Endodermal cell (in vitro differentiated cells): ENCODE measurements around the gene TMEM196. TPM values are rescaled to one million over a fixed set of nuclear protein-coding genes. Genes with fewer than 3 reads are reported as not detected.

ENCODE experiments used
- DNase-seq: peaks from one replicate; pipeline ENCODE4 v3.0.0-alpha.2; 2017
- H3K27ac ChIP-seq: 2 replicates; pipeline ENCODE4 v1.5.1; 2013; ENCODE audit warnings: mild to moderate bottlenecking, low read depth, low read length, moderate library complexity
- H3K27me3 ChIP-seq: 2 replicates; pipeline ENCODE4 v1.6.1; 2013; ENCODE audit warnings: mild to moderate bottlenecking, low read length, moderate library complexity; ENCODE audit not compliant: insufficient read depth, control insufficient read depth, poor library complexity, severe bottlenecking
- H3K36me3 ChIP-seq: 2 replicates; pipeline ENCODE4 v1.7.0; 2013; ENCODE audit warnings: mild to moderate bottlenecking, low read length, moderate library complexity; ENCODE audit not compliant: control insufficient read depth, insufficient read depth
- H3K4me1 ChIP-seq: one replicate; pipeline ENCODE4 v1.7.0; 2013; ENCODE audit warnings: low read length; ENCODE audit not compliant: control insufficient read depth, insufficient read depth
- H3K4me3 ChIP-seq: 2 replicates; pipeline ENCODE4 v1.5.1; 2013; ENCODE audit warnings: mild to moderate bottlenecking, low read length, moderate library complexity
- H3K9ac ChIP-seq: 2 replicates; pipeline ENCODE4 v1.6.1; 2013; ENCODE audit warnings: mild to moderate bottlenecking, low read length, moderate library complexity; ENCODE audit not compliant: poor library complexity, severe bottlenecking; ENCODE audit errors: extremely low read depth
- H3K9me3 ChIP-seq: 2 replicates; pipeline ENCODE4 v1.6.1; 2013; ENCODE audit warnings: mild to moderate bottlenecking, low read length, moderate library complexity; ENCODE audit not compliant: control insufficient read depth
- H3K27ac Mint-ChIP-seq: 2 replicates; pipeline ENCODE4 v1.8.0; 2020; ENCODE audit warnings: mixed read lengths
- H3K27me3 Mint-ChIP-seq: 2 replicates; pipeline ENCODE4 v1.8.0; 2021; ENCODE audit warnings: mild to moderate bottlenecking, mixed read lengths; ENCODE audit not compliant: insufficient read depth
- H3K36me3 Mint-ChIP-seq: 2 replicates; pipeline ENCODE4 v1.8.0; 2020; ENCODE audit warnings: low read depth, mixed read lengths
- H3K4me1 Mint-ChIP-seq: 2 replicates; pipeline ENCODE4 v1.8.0; 2020; ENCODE audit warnings: mixed read lengths
- H3K4me3 Mint-ChIP-seq: 2 replicates; pipeline ENCODE4 v1.8.0; 2020; ENCODE audit warnings: mild to moderate bottlenecking, moderate library complexity, mixed read lengths
- H3K9me3 Mint-ChIP-seq: 2 replicates; pipeline ENCODE4 v1.8.0; 2020; ENCODE audit warnings: mild to moderate bottlenecking, mixed read lengths
- WGBS, 2 experiments: methylation state at CpG; one replicate each; pipeline versions ENCODE4 v1.1.5 to v1.1.7; 2013; ENCODE audit warnings: missing lambda C conversion rate in 2 of 2, mixed read lengths in 1 of 2; ENCODE audit not compliant: insufficient coverage in 1 of 2, insufficient read length in 1 of 2; 5-methylcytosine and 5-hydroxymethylcytosine counted together
- total RNA-seq, 2 donors: library from RNA; stranded (reverse); fragmentation: NEBNext Ultra II Directional in 1 of 2; extraction: Animal tissue kit (Norgen Biotek cat#: 25700) in 1 of 2; gene quantifications; 2 replicates in 1 of 2; 3 replicates in 1 of 2; pipeline ENCODE4 v1.2.1, GENCODE V29; 2021
- TF ChIP-seq, protein P1 (sequence below): fragments of 200-600 bp; sonication (generic); conservative IDR thresholded peaks from 2 replicates; pipeline ENCODE4 v1.5.0; 2021; ENCODE audit warnings: antibody characterized with exemption, mild to moderate bottlenecking

TMEM196 gene
- total RNA-seq, 2 donors from 2014 or later = not detected

- WGBS, 2 experiments = 80% methylated on average over 1 of the region's 1 CpG; no CpG with 5 or more reads in 1 of the 2 experiments
- no peaks in the 10 kb centered on the region for H3K36me3 ChIP-seq
- no peaks in the 10 kb centered on the region for H3K9me3 ChIP-seq
- Mint-ChIP-seq H3K27me3 (no peaks in the 10 kb centered on the region), H3K4me1 (no peaks in the 10 kb centered on the region), H3K9me3 (no peaks in the 10 kb centered on the region), H3K36me3 (no peaks in the 10 kb centered on the region), H3K4me3 (no peak overlapping the region), H3K27ac (no peak overlapping the region)
- no peak overlapping the region for H3K4me3 ChIP-seq
- no peak overlapping the region for H3K9ac ChIP-seq
- no peak for DNase-seq
- TF ChIP-seq, protein P1, sequence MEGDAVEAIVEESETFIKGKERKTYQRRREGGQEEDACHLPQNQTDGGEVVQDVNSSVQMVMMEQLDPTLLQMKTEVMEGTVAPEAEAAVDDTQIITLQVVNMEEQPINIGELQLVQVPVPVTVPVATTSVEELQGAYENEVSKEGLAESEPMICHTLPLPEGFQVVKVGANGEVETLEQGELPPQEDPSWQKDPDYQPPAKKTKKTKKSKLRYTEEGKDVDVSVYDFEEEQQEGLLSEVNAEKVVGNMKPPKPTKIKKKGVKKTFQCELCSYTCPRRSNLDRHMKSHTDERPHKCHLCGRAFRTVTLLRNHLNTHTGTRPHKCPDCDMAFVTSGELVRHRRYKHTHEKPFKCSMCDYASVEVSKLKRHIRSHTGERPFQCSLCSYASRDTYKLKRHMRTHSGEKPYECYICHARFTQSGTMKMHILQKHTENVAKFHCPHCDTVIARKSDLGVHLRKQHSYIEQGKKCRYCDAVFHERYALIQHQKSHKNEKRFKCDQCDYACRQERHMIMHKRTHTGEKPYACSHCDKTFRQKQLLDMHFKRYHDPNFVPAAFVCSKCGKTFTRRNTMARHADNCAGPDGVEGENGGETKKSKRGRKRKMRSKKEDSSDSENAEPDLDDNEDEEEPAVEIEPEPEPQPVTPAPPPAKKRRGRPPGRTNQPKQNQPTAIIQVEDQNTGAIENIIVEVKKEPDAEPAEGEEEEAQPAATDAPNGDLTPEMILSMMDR = no peak
- no peaks in the 10 kb centered on the region for H3K4me1 ChIP-seq
- no peaks in the 10 kb centered on the region for H3K27me3 ChIP-seq
- no peak overlapping the region for H3K27ac ChIP-seq
Observed at GRCh38 chr7:19744075-19744474, 29.3 kb downstream of the TMEM196 start.

DNA sequence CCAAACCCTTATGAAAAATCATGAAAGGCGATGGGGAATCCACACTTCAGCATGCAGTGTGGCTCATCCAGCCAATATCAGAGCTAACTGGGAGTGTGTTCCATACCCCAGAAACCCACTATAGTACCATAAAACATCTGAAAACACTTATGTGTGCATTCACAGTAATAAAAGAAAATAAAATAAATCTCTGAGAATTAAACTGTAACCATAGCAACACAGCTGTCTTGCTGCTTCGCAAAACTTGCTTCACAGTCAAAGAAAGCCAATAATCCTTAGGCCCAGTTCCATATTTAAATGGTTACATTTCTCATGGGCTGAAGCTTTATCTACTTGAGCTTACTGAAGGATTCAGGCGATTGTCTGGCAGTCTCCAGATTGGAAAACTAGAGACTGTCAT is 44.7 kb downstream of the TMEM196 start:
- Histone ChIP-seq H3K27me3 (no peaks in the 10 kb centered on the region), H3K4me1 (no peaks in the 10 kb centered on the region), H3K36me3 (no peaks in the 10 kb centered on the region), H3K9ac (no peak overlapping the region), H3K27ac (no peak overlapping the region), H3K9me3 (no peaks in the 10 kb centered on the region), H3K4me3 (no peak overlapping the region)
- no peak overlapping the region for H3K4me3 Mint-ChIP-seq
- no peaks in the 10 kb centered on the region for H3K9me3 Mint-ChIP-seq
- no peaks in the 10 kb centered on the region for H3K36me3 Mint-ChIP-seq
- H3K27me3 Mint-ChIP-seq = no peaks in the 10 kb centered on the region
- TF ChIP-seq, protein P1 = no peak
- WGBS, 2 experiments = 96 to 100% methylated on average over 2 to 3 of the region's 3 CpGs
- no peaks in the 10 kb centered on the region for H3K4me1 Mint-ChIP-seq
- no peak overlapping the region for H3K27ac Mint-ChIP-seq
- no peak for DNase-seq

GRCh38 chr7:19725770-19726169 is 47.6 kb downstream of the TMEM196 start:
- no peak for DNase-seq
- Mint-ChIP-seq H3K9me3 (no peaks in the 10 kb centered on the region), H3K4me1 (no peaks in the 10 kb centered on the region)

More at GRCh38 chr7:19725770-19726169, 47.6 kb downstream of the TMEM196 start:
- Histone ChIP-seq H3K4me3 (no peak overlapping the region), H3K4me1 (no peaks in the 10 kb centered on the region), H3K27ac (no peak overlapping the region), H3K27me3 (no peaks in the 10 kb centered on the region), H3K9ac (no peak overlapping the region), H3K9me3 (no peaks in the 10 kb centered on the region), H3K36me3 (no peaks in the 10 kb centered on the region)
- Mint-ChIP-seq H3K27ac (no peak overlapping the region), H3K27me3 (no peaks in the 10 kb centered on the region), H3K4me3 (no peak overlapping the region), H3K36me3 (no peaks in the 10 kb centered on the region)
- WGBS, 2 experiments = 89 to 93% methylated on average over 3 to 5 of the region's 5 CpGs
- TF ChIP-seq, protein P1 = no peak
